COR-L47 (cell line): ENCODE measurements around the gene EGR1.
"Not testable (repeated sequence)": the region's sequence is repeated elsewhere in the genome, so short reads cannot be mapped to it uniquely, and the experiment has no call there.

Source experiments
- DNase-seq: peaks from one replicate; lab custom pipeline; 2025; lab: John Stamatoyannopoulos, UW

The EGR1 gene

GRCh38 chr5:138469540-138470321, 4.5 kb downstream of the EGR1 start:
- DNase-seq = no peak

GRCh38 chr5:138470322-138471051, 5.2 kb downstream of the EGR1 start:
- no peak for DNase-seq

DNA sequence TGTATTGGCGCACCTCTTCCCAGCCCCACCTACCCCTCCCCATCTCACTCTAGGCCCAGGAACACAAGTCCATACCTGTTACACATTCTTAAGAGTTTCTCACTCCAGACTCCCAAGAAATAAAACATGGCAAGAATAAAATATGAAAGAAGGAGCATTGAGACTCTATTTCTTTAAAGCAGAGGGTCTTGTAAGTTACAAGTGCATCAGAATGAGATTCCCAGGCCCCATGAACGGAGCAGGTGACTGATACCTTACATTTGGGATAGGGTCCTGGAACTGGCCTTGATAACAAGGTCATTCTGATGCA, 5.7 kb downstream of the EGR1 start:
- DNase-seq = no peak

- no peak for DNase-seq
Observed at GRCh38 chr5:138472353-138472752, 7.1 kb downstream of the EGR1 start.

DNA sequence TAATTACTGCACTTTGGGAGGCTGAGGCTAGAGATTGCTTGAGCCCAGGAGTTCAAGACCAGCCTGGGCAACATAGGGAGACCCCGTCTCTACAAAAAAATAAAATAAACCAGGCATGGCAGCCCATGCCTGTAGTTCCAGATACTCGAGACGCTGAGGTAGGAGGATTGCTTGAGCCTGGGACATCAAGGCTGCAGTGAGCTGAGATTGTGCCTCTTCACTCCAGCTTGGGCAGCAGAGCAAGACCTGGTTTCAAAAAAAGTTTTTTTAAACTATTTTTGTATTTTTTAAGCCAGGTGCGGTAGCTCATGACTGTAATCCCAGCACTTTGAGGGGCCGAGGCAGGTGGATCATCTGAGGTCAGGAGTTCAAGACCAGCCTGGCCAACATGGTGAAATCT, 7.9 kb downstream of the EGR1 start:
- DNase-seq = not testable (repeated sequence)

DNA sequence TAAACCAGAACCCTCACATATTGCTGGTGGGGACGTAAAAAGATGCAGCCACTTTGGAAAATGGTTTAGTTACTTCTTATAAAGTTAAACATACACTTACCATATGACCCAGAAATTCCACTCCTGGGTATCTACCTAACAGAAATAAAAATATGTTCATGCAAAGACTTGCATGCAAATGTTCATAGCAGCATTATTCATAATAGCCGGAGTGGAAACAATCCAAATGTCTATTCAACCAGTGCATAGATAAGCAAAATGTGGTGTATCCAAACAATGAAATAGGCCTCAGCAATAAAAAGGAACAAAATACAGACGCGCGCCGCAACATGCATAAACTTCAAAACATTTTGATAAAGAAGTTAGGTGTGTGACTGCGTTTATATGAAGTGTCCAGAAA, 11.6 kb downstream of the EGR1 start:
- no peak for DNase-seq

DNA sequence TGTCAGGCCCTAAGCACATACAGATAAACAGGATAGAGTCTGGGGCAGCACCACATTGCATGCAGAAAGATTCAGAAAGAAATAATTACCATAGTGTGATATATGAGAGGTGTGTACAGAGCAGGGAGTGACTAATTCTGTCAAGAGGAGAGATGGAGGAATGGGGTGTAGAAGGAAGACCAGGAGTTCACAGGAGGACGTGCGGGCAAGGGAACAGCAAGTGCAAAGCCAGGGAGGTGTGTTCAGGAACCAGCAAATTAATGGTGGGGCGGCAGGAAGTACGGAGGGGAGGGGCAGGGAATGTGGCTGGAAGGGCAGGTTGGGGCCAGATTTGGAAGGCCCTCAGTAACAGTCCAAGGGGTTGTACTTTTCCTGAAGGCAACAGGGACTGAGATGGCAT, 17.4 kb downstream of the EGR1 start:
- DNase-seq = no peak

DNA sequence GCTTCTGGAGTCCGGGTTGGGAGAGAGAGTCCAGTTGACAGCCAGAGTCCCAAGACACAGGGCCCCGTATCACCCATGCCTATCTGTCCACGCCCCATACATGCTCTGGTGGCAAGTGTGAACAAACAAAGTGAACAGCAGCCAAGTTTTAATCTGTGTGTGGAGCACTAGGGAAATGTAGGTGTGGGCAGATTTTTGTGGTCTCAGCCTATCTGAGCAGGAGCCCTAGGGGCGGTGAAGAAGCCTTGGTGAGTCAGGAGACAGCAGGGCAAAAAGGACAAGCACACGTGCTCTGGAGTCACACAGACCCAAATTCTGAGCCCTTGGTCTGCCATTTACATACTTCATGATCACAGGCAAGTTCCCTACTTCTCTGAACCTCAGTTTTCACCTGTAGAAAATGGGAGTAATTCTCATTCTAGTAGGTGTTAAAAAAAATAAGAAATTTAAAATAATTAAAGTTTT, 23.2 kb downstream of the EGR1 start:
- DNase-seq = no peak

DNA sequence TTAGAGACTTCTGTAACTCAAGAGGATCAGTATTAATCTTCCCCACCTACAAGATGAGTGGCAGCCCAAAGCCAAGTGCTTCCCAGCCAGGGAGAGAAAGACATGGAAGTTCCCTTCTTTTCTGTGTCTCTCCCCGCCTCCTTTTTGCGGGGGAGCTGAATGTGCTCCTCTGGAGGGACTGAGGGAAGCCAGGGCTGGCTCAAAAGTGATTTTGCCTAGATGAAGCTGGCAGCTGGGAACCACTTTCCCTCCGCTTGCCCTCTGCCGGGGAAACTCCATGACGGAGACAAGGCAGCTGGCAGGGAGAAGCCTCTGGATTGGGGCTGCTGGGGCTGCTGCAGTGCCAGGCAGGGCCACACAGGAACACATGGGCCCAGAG, 24.4 kb downstream of the EGR1 start:
- no peak for DNase-seq

DNA sequence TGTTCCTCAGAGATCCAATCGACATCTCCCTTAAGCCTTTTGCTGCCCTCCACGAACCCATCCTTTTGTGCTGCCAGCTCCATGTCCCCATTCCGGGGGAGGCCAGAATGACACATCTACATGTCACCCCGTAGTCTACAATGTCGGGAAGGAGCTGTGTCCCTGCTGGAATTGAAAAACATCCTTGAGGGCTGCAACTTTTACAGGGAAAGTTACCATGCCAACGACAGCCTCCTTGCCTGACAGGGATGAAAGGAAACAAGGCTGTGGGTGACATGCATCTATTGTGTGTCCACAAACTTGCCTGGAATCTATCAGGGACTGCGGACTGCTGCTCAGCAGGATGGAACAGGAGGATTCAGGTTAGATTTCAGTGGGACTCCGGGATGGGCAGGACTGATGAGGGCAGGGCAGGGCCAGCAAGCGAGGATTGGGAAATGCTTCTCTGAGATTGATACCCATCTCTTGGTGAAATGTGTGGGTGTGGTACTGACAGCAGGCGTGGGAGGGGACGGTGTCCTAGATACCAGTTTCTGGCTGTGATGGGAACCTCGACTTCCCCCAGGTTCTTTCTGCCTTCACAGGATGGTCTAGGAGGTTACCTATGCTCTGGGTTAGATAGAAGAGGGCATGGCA, 25.5 kb downstream of the EGR1 start:
- no peak for DNase-seq

- no peak for DNase-seq
Observed at GRCh38 chr5:138491284-138491648, 26.0 kb downstream of the EGR1 start.

DNA sequence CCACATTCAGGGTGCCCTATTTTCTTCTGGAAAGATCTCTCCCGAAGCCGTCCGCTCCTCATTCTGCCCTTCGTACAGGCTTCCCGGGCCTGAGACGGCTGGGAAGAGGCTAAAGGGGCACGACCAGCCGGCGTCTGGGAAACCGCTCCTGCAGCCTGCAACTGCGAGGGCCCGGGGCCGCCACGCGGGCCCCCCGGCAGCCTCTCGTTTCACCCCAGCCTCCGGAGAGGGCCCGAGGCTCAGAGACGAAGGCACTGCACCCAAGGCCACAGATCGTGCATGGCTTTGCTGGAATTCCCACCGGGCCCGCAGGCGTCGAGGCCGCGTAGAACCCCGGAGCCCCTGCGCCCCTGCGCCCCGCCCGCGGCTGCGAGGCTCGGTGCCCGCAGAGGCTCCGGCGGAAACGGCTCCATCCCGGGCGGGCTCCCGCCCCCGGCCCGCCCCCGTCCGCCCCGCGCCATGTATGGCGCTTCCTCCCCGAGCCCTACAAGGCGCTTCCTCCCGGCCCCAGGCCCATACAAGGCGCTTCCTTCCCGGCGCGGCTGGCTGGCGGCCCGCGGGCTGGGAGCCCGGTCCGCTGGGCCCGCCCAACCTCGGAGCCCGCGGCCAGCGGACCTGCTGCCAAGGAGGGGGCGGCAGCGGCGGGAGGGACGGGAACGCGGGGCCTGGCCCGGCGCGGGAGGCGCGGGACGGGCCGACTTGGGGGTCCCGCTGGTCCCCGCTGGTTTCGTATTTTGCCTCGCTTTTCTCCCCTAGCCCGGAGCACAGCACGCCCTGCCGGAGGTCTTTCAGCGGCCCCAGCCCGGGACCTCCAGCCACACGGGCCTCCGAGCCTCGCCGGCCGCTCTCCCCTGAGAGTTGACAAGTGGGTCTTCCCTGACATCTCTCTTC, 26.6 kb downstream of the EGR1 start:
- peak; percentile 75 for DNase-seq

GRCh38 chr5:138492560-138493045, 27.3 kb downstream of the EGR1 start:
- DNase-seq = no peak

DNA sequence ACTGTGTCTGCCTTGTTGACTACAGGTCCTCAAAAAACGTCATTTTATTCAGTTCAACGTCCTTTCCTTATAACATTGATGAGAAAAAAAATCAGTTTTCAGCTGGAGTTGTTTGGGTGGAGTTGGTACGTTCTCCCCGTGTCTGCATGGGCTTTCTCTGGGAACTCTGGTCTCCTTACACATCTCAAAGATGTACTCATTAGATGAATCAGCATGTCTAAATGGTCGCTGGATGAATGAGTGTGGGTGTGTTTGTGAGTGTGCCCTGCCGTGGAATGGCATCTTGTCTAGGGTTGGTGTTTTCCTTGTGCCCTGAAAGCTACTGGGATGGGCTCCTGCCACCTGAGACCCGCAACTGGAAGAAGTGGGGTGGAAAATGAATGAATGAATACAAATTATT, 30.1 kb downstream of the EGR1 start:
- no peak for DNase-seq

DNA sequence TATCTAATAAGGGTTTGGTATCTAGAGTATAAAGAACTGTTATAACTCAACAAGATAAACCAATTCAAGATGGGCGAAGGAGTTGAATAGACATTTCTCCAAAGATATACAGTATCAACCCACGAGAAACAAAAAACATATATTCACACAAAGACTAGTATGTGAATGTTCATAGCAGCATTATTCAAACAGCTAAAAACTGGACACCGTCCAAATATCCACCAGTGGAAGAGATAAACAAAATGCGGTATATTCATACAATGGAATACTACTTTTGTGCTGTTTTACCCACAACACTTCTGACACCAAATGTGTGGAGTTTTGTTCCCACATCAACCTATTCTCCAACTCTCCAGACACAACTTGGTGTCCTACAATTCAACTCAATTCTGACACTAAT, 33.1 kb downstream of the EGR1 start:
- no peak for DNase-seq

DNA sequence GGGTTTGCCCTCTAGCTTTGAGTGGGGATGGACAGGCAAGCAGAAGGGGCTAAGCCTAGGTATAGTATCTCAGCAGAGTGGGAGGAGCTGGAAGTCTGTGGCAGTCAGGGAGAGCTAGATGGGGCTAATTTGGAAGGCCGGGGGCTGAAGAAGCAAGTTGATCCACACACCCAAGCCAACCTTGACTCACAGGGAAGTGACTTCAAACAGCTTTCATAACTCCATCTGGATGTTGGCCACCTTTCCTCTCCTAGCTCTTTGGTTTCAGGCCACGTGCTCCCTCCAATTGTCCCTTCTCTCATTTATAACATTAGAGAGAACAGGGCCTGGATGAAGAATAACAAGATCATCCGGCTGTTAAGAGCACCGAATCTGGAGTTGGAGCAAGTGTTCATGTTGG, 36.8 kb downstream of the EGR1 start:
- DNase-seq = no peak

DNA sequence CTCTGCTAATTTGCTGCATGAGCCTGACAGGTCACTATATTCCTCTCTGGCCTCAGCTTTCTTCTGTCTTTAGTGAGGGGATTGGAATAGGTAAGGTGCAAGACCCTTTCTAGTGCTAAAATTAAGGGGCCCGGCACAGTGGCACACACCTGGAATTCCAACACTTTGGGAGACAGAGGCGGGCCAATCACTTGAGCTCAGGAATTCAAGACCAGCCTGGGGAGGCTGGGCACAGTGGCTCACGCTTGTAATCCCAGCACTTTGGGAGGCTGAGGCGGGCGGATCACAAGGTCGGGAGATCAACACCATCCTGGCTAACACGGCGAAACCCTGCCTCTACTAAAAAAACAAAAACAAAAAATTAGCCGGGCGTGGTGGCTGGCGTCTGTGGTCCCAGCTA, 37.2 kb downstream of the EGR1 start:
- DNase-seq = no peak

- peak; percentile 36 for DNase-seq
Observed at GRCh38 chr5:138503487-138504270, 38.4 kb downstream of the EGR1 start.

DNA sequence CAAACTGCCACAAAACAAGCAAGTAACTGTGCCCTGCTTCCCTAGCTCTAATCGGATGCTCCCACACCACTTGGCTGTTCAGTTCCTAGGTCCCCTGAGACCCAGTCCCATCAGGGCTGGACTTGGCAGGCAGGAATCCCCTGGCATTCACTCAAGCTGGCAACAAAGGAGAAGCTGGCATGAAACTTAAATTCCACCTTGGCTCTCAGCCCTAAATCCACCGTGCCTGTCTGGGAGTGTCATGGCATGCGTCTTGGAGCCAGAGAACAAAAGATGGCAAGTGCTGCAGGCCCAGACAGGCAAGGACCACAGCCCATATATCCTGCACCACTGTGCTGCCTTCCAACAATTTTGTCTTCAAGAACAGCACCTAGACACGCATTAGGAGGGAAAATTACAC, 39.5 kb downstream of the EGR1 start:
- peak; percentile 41 for DNase-seq

DNA sequence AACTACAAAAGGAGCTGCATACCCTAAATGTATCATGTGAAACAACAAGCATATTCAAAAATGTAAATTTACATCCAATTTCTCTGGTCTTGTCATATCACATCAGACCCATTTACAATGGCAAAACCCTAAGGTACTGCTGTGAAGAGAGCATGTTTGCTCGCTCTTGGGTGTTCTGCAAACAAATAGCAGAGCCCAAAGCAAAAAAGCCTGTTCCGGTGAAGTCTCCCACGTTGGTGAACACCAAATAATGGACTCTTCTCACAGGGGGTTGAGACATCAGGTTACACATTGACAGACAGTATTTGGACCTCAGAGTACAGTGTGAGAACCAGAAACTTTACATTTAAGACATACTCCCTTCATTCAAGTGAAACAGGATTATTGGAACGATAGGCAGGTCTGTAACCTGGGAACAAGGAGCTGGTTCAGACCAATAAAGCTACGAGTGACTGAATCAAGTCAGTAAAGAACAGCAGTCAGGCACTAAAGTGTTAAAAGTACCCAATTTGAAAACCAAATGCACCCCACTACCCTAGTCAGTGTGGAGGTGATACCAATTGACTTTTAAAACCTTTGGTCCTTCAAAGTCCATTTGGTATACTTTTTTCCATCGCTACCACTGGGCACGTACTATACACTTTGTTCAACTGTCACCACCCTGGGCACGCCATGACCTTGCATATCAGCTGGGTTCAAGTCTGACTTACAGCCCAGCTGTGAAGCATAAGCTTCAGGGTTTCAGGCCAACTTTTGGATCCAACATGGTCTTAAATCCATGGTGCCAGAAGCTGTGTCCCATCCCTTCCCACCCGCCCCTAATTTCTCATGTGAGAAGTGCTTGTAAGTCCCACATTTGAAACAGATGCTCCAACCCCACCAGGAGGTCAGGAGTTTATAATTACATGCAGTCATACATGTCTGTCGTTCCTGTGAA, 41.4 kb downstream of the EGR1 start:
- DNase-seq = no peak
